ENCODE measurements around the gene SNX3. TPM values are rescaled to one million over a fixed set of nuclear protein-coding genes. Genes with fewer than 3 reads are reported as not detected.

The SNX3 gene
- total RNA-seq, 1 experiment from 2014 or later = 80.7 TPM

GRCh38 chr6:108263371-108263770, 2.5 kb upstream of the SNX3 start:
- Histone ChIP-seq H3T11ph (ENCODE audit: low read length) (no peak overlapping the region), H2BK15ac (ENCODE audit: low read depth, low read length) (no peak overlapping the region), H4K20me1 (ENCODE audit: control insufficient read depth, insufficient read depth, insufficient read length) (no peaks in the 10 kb centered on the region), H2BK5ac (ENCODE audit: insufficient read length, low read length) (no peak overlapping the region), H3K27me3 (ENCODE audit: insufficient read depth, low read length) (no peaks in the 10 kb centered on the region), H3K9me3 (ENCODE audit: control insufficient read depth, low read depth, low read length) (no peaks in the 10 kb centered on the region), H2AK5ac (ENCODE audit: insufficient read length, low read length) (no peak overlapping the region), H2BK120ac (ENCODE audit: low read depth, low read length, poor library complexity, severe bottlenecking) (no peak overlapping the region), H4K91ac (ENCODE audit: insufficient read length, low read depth, low read length) (no peak overlapping the region), H3K4me2 (ENCODE audit: insufficient read depth, insufficient read length, low read length) (no peak overlapping the region), H3K79me2 (ENCODE audit: insufficient read depth, low read length) (no peaks in the 10 kb centered on the region; the same call in 1 of the 2 replicates), H4K8ac (replicated peaks; ENCODE audit: insufficient read length, low read depth, low read length) (no peak overlapping the region), H3K23ac (ENCODE audit: insufficient read length, low read depth, low read length) (no peak overlapping the region), H2BK12ac (ENCODE audit: insufficient read length, low read depth, low read length) (no peak overlapping the region), H2BK20ac (ENCODE audit: low read depth, low read length, poor library complexity, severe bottlenecking) (no peak overlapping the region), H3K14ac (ENCODE audit: insufficient read depth, low read length) (no peak overlapping the region), H3K4me1 (ENCODE audit: insufficient read depth, low read length) (no peaks in the 10 kb centered on the region; the same call in 1 of the 2 replicates), H4K5ac (ENCODE audit: insufficient read length, low read depth, low read length) (no peak overlapping the region), H2AFZ (ENCODE audit: low read length) (no peak overlapping the region), H3K56ac (ENCODE audit: insufficient read length, low read depth, low read length) (no peak overlapping the region), H3K27ac (ENCODE audit: insufficient read length, low read depth, low read length) (no peak overlapping the region), H3K79me1 (ENCODE audit: insufficient read depth, low read depth, low read length, poor library complexity, severe bottlenecking) (no peaks in the 10 kb centered on the region), H3K4ac (ENCODE audit: low read depth, low read length) (no peak overlapping the region), H3K9ac (ENCODE audit: extremely low read depth, insufficient read length, low read length) (no peak overlapping the region), H3K23me2 (ENCODE audit: insufficient read length, low read depth, low read length, poor library complexity, severe bottlenecking) (peaks cover 11% of the 10 kb centered on the region), H3K18ac (ENCODE audit: insufficient read length, low read depth, low read length) (no peak overlapping the region)
- Mint-ChIP-seq H3K27ac (no peak overlapping the region), H3K27me3 (ENCODE audit: low read depth) (no peaks in the 10 kb centered on the region), H3K36me3 (ENCODE audit: insufficient read depth in 1 of 3, low read depth in 3 of 3) (no peaks in the 10 kb centered on the region), H3K4me1 (peaks cover 3 to 4% of the 10 kb centered on the region in 2 experiments; a peak in 3 of 4 replicates), H3K4me3 (no peak overlapping the region), H3K9me3 (no peaks in the 10 kb centered on the region; a peak in 1 of 5 replicates)
- no peak for DNase-seq
- no peak for TF ChIP-seq CTCF (conservative IDR thresholded peaks at IDR 0.05)
- no CpG with 5 or more reads among the region's 2 CpGs for WGBS (ENCODE audit: extremely low coverage, insufficient read length, low lambda C conversion rate)

Data from H9 (cell line).